ENCODE data around the gene IQCF2. TPM values are rescaled to one million over a fixed set of nuclear protein-coding genes. Genes with fewer than 3 reads are reported as not detected.

Gene IQCF2
- total and polyA plus RNA-seq, 4 donors: not detected

- ATAC-seq (ENCODE audit: insufficient read depth, low FRiP score) (no peak), DNase-seq (no peak)
- Histone ChIP-seq H3K4me3 (no peak overlapping the region), H3K4me1 (ENCODE audit: control insufficient read depth in 5 of 5, insufficient read depth in 5 of 5, low read length in 5 of 5) (no peaks in the 10 kb centered on the region), H3K27ac (ENCODE audit: low read depth in 1 of 2, low read length in 1 of 2) (no peak overlapping the region), H3K9me3 (ENCODE audit: control insufficient read depth in 4 of 4, insufficient read depth in 3 of 4, low read length in 3 of 4) (no peaks in the 10 kb centered on the region), H3K36me3 (ENCODE audit: control insufficient read depth in 4 of 4, insufficient read depth in 4 of 4, low read length in 4 of 4) (no peaks in the 10 kb centered on the region), H3K27me3 (ENCODE audit: control insufficient read depth in 3 of 3, insufficient read depth in 3 of 3, low read length in 2 of 3) (no peaks in the 10 kb centered on the region), H3K9ac (ENCODE audit: insufficient read depth in 1 of 2, low read length in 2 of 2) (no peak overlapping the region)
- no peak for TF ChIP-seq CTCF (IDR thresholded peaks at IDR 0.05; ENCODE audit: control extremely low read depth, extremely low read depth)
- WGBS, 2 donors: 50 to 69% methylated on average over 6 of the region's 6 CpGs
These were observed 14.8 kb downstream of the IQCF2 start for GRCh38 chr3:51876186-51876585.

GRCh38 chr3:51879937-51880336, 18.5 kb downstream of the IQCF2 start:
- H3K36me3 ChIP-seq (ENCODE audit: control insufficient read depth in 4 of 4, insufficient read depth in 4 of 4, low read length in 4 of 4): no peaks in the 10 kb centered on the region
- H3K9ac ChIP-seq (ENCODE audit: insufficient read depth in 1 of 2, low read length in 2 of 2): no peak overlapping the region
- H3K9me3 ChIP-seq (ENCODE audit: control insufficient read depth in 4 of 4, insufficient read depth in 3 of 4, low read length in 3 of 4): no peaks in the 10 kb centered on the region
- no peaks in the 10 kb centered on the region for H3K4me1 ChIP-seq (ENCODE audit: control insufficient read depth in 5 of 5, insufficient read depth in 5 of 5, low read length in 5 of 5)
- DNase-seq (no peak), ATAC-seq (ENCODE audit: insufficient read depth, low FRiP score) (no peak)
- no peak overlapping the region for H3K27ac ChIP-seq (ENCODE audit: low read depth in 1 of 2, low read length in 1 of 2)
- no peaks in the 10 kb centered on the region for H3K27me3 ChIP-seq (ENCODE audit: control insufficient read depth in 3 of 3, insufficient read depth in 3 of 3, low read length in 2 of 3)
- H3K4me3 ChIP-seq: no peak overlapping the region
- WGBS, 2 donors: 35 to 46% methylated on average over 2 of the region's 2 CpGs
- no peak for TF ChIP-seq CTCF (IDR thresholded peaks at IDR 0.05; ENCODE audit: control extremely low read depth, extremely low read depth)

- TF ChIP-seq CTCF (IDR thresholded peaks at IDR 0.05; ENCODE audit: control extremely low read depth, extremely low read depth): no peak
These were observed 25.0 kb downstream of the IQCF2 start for GRCh38 chr3:51886447-51886846.

GRCh38 chr3:51887620-51888019, 26.2 kb downstream of the IQCF2 start:
- Histone ChIP-seq H3K4me3 (no peak overlapping the region), H3K27ac (ENCODE audit: low read depth in 1 of 2, low read length in 1 of 2) (no peak overlapping the region), H3K9ac (ENCODE audit: insufficient read depth in 1 of 2, low read length in 2 of 2) (no peak overlapping the region), H3K4me1 (ENCODE audit: control insufficient read depth in 5 of 5, insufficient read depth in 5 of 5, low read length in 5 of 5) (peaks cover 0 to 3% (median 0%) of the 10 kb centered on the region in 5 donors), H3K9me3 (ENCODE audit: control insufficient read depth in 4 of 4, insufficient read depth in 3 of 4, low read length in 3 of 4) (peaks cover 0 to 3% (median 0%) of the 10 kb centered on the region in 4 donors), H3K27me3 (ENCODE audit: control insufficient read depth in 3 of 3, insufficient read depth in 3 of 3, low read length in 2 of 3) (no peaks in the 10 kb centered on the region), H3K36me3 (ENCODE audit: control insufficient read depth in 4 of 4, insufficient read depth in 4 of 4, low read length in 4 of 4) (no peaks in the 10 kb centered on the region)
- DNase-seq (no peak), ATAC-seq (ENCODE audit: insufficient read depth, low FRiP score) (no peak)
- 83 to 94% methylated on average over 2 of the region's 2 CpGs for WGBS, 2 donors
- no peak for TF ChIP-seq CTCF (IDR thresholded peaks at IDR 0.05; ENCODE audit: control extremely low read depth, extremely low read depth)

More at GRCh38 chr3:51886447-51886846, 25.0 kb downstream of the IQCF2 start:
- DNase-seq (no peak), ATAC-seq (ENCODE audit: insufficient read depth, low FRiP score) (no peak)
- no peak overlapping the region for H3K4me3 ChIP-seq
- no peaks in the 10 kb centered on the region for H3K36me3 ChIP-seq (ENCODE audit: control insufficient read depth in 4 of 4, insufficient read depth in 4 of 4, low read length in 4 of 4)
- H3K9ac ChIP-seq (ENCODE audit: insufficient read depth in 1 of 2, low read length in 2 of 2): no peak overlapping the region
- H3K27ac ChIP-seq (ENCODE audit: low read depth in 1 of 2, low read length in 1 of 2): no peak overlapping the region
- peaks cover 0 to 3% (median 0%) of the 10 kb centered on the region in 5 donors for H3K4me1 ChIP-seq (ENCODE audit: control insufficient read depth in 5 of 5, insufficient read depth in 5 of 5, low read length in 5 of 5)
- no peaks in the 10 kb centered on the region for H3K27me3 ChIP-seq (ENCODE audit: control insufficient read depth in 3 of 3, insufficient read depth in 3 of 3, low read length in 2 of 3)
- peaks cover 0 to 3% (median 0%) of the 10 kb centered on the region in 4 donors for H3K9me3 ChIP-seq (ENCODE audit: control insufficient read depth in 4 of 4, insufficient read depth in 3 of 4, low read length in 3 of 4)
